HEK293 (cell line): ENCODE results near the gene CTXN3.

Experiments used
- CTCF ChIP-seq: fragments of 450-650 bp; formaldehyde crosslinking; IDR thresholded peaks from 2 replicates; pipeline ENCODE4 v1.5.1; 2016; ENCODE audit warnings: missing biosample characterization, missing genetic modification characterization
- GLI4 ChIP-seq: fragments of 450-650 bp; formaldehyde crosslinking; IDR thresholded peaks from 2 replicates; pipeline ENCODE4 v1.5.1; 2016; ENCODE audit warnings: missing biosample characterization, missing genetic modification characterization
- PRDM1 ChIP-seq: fragments of 450-650 bp; formaldehyde crosslinking; IDR thresholded peaks from 2 replicates; pipeline ENCODE4; 2016; ENCODE audit warnings: missing biosample characterization, missing genetic modification characterization
- SCRT2 ChIP-seq: fragments of 450-650 bp; formaldehyde crosslinking; IDR thresholded peaks from 2 replicates; pipeline ENCODE4 v1.5.1; 2016; ENCODE audit warnings: missing biosample characterization, missing genetic modification characterization
- YY1 ChIP-seq: fragments of 450-650 bp; formaldehyde crosslinking; IDR thresholded peaks from 2 replicates; pipeline ENCODE4 v1.5.1; 2018; ENCODE audit warnings: missing biosample characterization, missing genetic modification characterization
- ZNF121 ChIP-seq: fragments of 450-650 bp; formaldehyde crosslinking; IDR thresholded peaks from 2 replicates; pipeline ENCODE4 v1.5.1; 2016; ENCODE audit warnings: missing biosample characterization, missing genetic modification characterization
- ZNF24 ChIP-seq: fragments of 450-650 bp; formaldehyde crosslinking; IDR thresholded peaks from 2 replicates; pipeline ENCODE4 v1.5.1; 2016; ENCODE audit warnings: missing biosample characterization, missing genetic modification characterization
- ZSCAN16 ChIP-seq: fragments of 450-650 bp; formaldehyde crosslinking; IDR thresholded peaks from 2 replicates; pipeline ENCODE4 v1.5.1; 2016; ENCODE audit warnings: missing biosample characterization, missing genetic modification characterization

GRCh38 chr5:127683008-127683407, 34.1 kb downstream of the CTXN3 start:
- TF ChIP-seq CTCF (tag by site-specific recombination) (no peak), GLI4 (no peak), YY1 (tag by site-specific recombination) (no peak), ZNF121 (tag by site-specific recombination) (no peak), PRDM1 (no peak), ZSCAN16 (tag by site-specific recombination) (no peak), SCRT2 (no peak), ZNF24 (tag by site-specific recombination) (no peak)
